H1 (cell line): Measurements from ENCODE around the gene ELFN2. TPM values are rescaled to one million over a fixed set of nuclear protein-coding genes. Genes with fewer than 3 reads are reported as not detected.

Source experiments
- CTCF ChIA-PET: fragments of 300-600 bp; sonication (Branson Sonifier 250); formaldehyde crosslinking; loops from one replicate; lab custom pipeline; 2021; ENCODE audit not compliant: partially characterized antibody; lab: Charles Lee
- POLR2A ChIA-PET: fragments of 300-600 bp; sonication (Branson Sonifier 250); formaldehyde crosslinking; loops from one replicate; lab custom pipeline; 2021; ENCODE audit warnings: inconsistent platforms; ENCODE audit not compliant: partially characterized antibody; lab: Charles Lee
- DNase-seq, 2 experiments: peaks; one replicate each; pipeline versions ENCODE4 v3.0.0 to v3.0.0-alpha.2; 2010 to 2022; ENCODE audit warnings: low spot score in 2 of 2, low read depth in 1 of 2, mixed read lengths in 1 of 2
- FAIRE-seq: peaks from 2 replicates; lab custom pipeline; 2011; peaks lifted over from hg19 to GRCh38; lab: Jason Lieb, UNC
- H2AFZ ChIP-seq: 2 replicates; pipeline ENCODE4 v1.8.1; 2012; ENCODE audit warnings: low read length, inconsistent platforms
- H2AK5ac ChIP-seq: 2 replicates; pipeline ENCODE4 v1.6.1; 2013; ENCODE audit warnings: low read depth, low read length
- H2BK120ac ChIP-seq: replicated peaks from 2 replicates; pipeline ENCODE3; 2013; ENCODE audit warnings: low read depth, low read length, inconsistent platforms
- H2BK12ac ChIP-seq: 2 replicates; pipeline ENCODE4 v1.6.1; 2013; ENCODE audit warnings: low read depth, low read length
- H2BK15ac ChIP-seq: 2 replicates; pipeline ENCODE4 v1.6.1; 2013; ENCODE audit warnings: low read length
- H2BK20ac ChIP-seq: 2 replicates; pipeline ENCODE4 v1.6.1; 2013; ENCODE audit warnings: low read length
- H2BK5ac ChIP-seq: 2 replicates; pipeline ENCODE4 v1.6.1; 2013; ENCODE audit warnings: low read depth, low read length
- H3K14ac ChIP-seq: 2 replicates; pipeline ENCODE4 v1.6.1; 2013; ENCODE audit warnings: inconsistent platforms; ENCODE audit not compliant: insufficient read length
- H3K18ac ChIP-seq: 2 replicates; pipeline ENCODE4 v1.6.1; 2013; ENCODE audit warnings: low read length; ENCODE audit errors: extremely low read depth
- H3K23ac ChIP-seq: 2 replicates; pipeline ENCODE4 v1.6.1; 2013; ENCODE audit warnings: inconsistent platforms; ENCODE audit not compliant: insufficient read length
- H3K23me2 ChIP-seq: 2 replicates; pipeline ENCODE4 v1.6.1; 2013; ENCODE audit warnings: low read depth, low read length
- H3K27ac ChIP-seq: 2 replicates; pipeline ENCODE4 v1.6.1; 2011; ENCODE audit warnings: low read depth, low read length, inconsistent platforms
- H3K27me3 ChIP-seq, 4 experiments: replicated peaks in 1 of 4; 1 replicate in 1 of 4; 2 replicates in 3 of 4; pipeline versions ENCODE4 v1.6.1 to v1.8.1; 2011 to 2013; ENCODE audit warnings: low read length in 3 of 4, mild to moderate bottlenecking in 3 of 4, inconsistent platforms in 2 of 4, mixed read lengths in 2 of 4, moderate library complexity in 1 of 4; ENCODE audit not compliant: control insufficient read depth in 3 of 4, insufficient read depth in 3 of 4; ENCODE audit errors: extremely low read depth in 1 of 4
- H3K36me3 ChIP-seq, 4 experiments: 2 replicates each; pipeline versions ENCODE4 v1.6.1 to v1.8.1; 2011 to 2013; ENCODE audit warnings: mild to moderate bottlenecking in 4 of 4, low read length in 3 of 4, moderate library complexity in 2 of 4, control low read depth in 1 of 4, inconsistent platforms in 1 of 4; ENCODE audit not compliant: insufficient read depth in 4 of 4, control insufficient read depth in 2 of 4
- H3K4ac ChIP-seq: replicated peaks from 2 replicates; pipeline ENCODE3; 2013; ENCODE audit warnings: low read length, low read depth, mixed read lengths, inconsistent platforms; ENCODE audit not compliant: insufficient read length
- H3K4me1 ChIP-seq, 4 experiments: replicated peaks in 1 of 4; 1 replicate in 1 of 4; 2 replicates in 3 of 4; pipeline versions ENCODE4 v1.6.1 to v1.8.1; 2011 to 2013; ENCODE audit warnings: low read length in 3 of 4, inconsistent platforms in 2 of 4, mixed read lengths in 1 of 4; ENCODE audit not compliant: insufficient read depth in 4 of 4, control insufficient read depth in 3 of 4
- H3K4me2 ChIP-seq, 2 experiments: 2 replicates each; pipeline versions ENCODE4 v1.6.1 to v1.8.1; 2011 to 2013; ENCODE audit warnings: low read depth in 2 of 2, low read length in 2 of 2, control low read depth in 1 of 2, inconsistent platforms in 1 of 2, mild to moderate bottlenecking in 1 of 2; ENCODE audit not compliant: insufficient read depth in 1 of 2
- H3K4me3 ChIP-seq, 4 experiments: fragments of 200-600, 300-600 bp in 1 of 4; sonication (generic), shearing (Covaris generic), sonication (Bioruptor Twin) in 1 of 4; 2 replicates each; pipeline versions ENCODE4 v1.5.1 to v1.8.1; 2011 to 2016; ENCODE audit warnings: low read length in 4 of 4, low read depth in 3 of 4, control low read depth in 2 of 4, inconsistent platforms in 2 of 4, mild to moderate bottlenecking in 2 of 4, mixed read lengths in 1 of 4, moderate library complexity in 1 of 4; ENCODE audit not compliant: insufficient read depth in 2 of 4; ENCODE audit errors: extremely low read depth in 1 of 4
- H3K56ac ChIP-seq: replicated peaks from 2 replicates; pipeline ENCODE3; 2013; ENCODE audit warnings: low read depth, mild to moderate bottlenecking, mixed read lengths, low read length, inconsistent platforms; ENCODE audit not compliant: insufficient read length
- H3K79me1 ChIP-seq: 2 replicates; pipeline ENCODE4 v1.6.1; 2013; ENCODE audit warnings: low read depth, low read length, control low read depth
- H3K79me2 ChIP-seq, 2 experiments: 2 replicates each; pipeline versions ENCODE4 v1.6.1 to v1.8.1; 2012 to 2013; ENCODE audit warnings: low read length in 2 of 2, mild to moderate bottlenecking in 2 of 2, inconsistent platforms in 1 of 2; ENCODE audit not compliant: insufficient read depth in 2 of 2, control insufficient read depth in 1 of 2
- H3K9ac ChIP-seq, 4 experiments: replicated peaks in 1 of 4; 1 replicate in 1 of 4; 2 replicates in 3 of 4; pipeline versions ENCODE4 v1.6.1 to v1.8.1; 2011 to 2013; ENCODE audit warnings: low read depth in 3 of 4, low read length in 3 of 4, control low read depth in 2 of 4, mild to moderate bottlenecking in 2 of 4, moderate library complexity in 2 of 4, inconsistent platforms in 1 of 4; ENCODE audit errors: extremely low read depth in 1 of 4
- H3K9me3 ChIP-seq, 2 experiments: 2 replicates each; pipeline versions ENCODE4 v1.6.1 to v1.8.1; 2012 to 2013; ENCODE audit warnings: mild to moderate bottlenecking in 2 of 2, moderate library complexity in 2 of 2, control low read depth in 1 of 2, inconsistent platforms in 1 of 2, low read depth in 1 of 2, low read length in 1 of 2, mixed read lengths in 1 of 2; ENCODE audit not compliant: insufficient read depth in 2 of 2
- H4K20me1 ChIP-seq, 2 experiments: replicated peaks in 1 of 2; 2 replicates each; pipeline versions ENCODE3 to v1.8.1; 2011 to 2013; ENCODE audit warnings: inconsistent platforms in 2 of 2, low read length in 2 of 2, mild to moderate bottlenecking in 1 of 2; ENCODE audit not compliant: insufficient read depth in 2 of 2, control insufficient read depth in 1 of 2
- H4K5ac ChIP-seq: 2 replicates; pipeline ENCODE4 v1.6.1; 2013; ENCODE audit warnings: low read length, low read depth, mixed read lengths, inconsistent platforms; ENCODE audit not compliant: insufficient read length
- H4K8ac ChIP-seq: 2 replicates; pipeline ENCODE4 v1.8.0; 2013; ENCODE audit warnings: mild to moderate bottlenecking, moderate library complexity, low read length, inconsistent platforms; ENCODE audit not compliant: insufficient read depth; ENCODE audit errors: extremely low read depth
- H4K91ac ChIP-seq: replicated peaks from 2 replicates; pipeline ENCODE3; 2013; ENCODE audit warnings: low read length, mixed read lengths, inconsistent platforms; ENCODE audit not compliant: insufficient read length
- JUN ChIP-seq: IDR thresholded peaks from 2 replicates; pipeline ENCODE4 v1.6.1; 2011; ENCODE audit warnings: low read depth, mild to moderate bottlenecking, improper control_type of control experiment, low read length
- SUZ12 ChIP-seq: fragments of 200-600 bp; sonication (generic); IDR thresholded peaks from 2 replicates; pipeline ENCODE4 v1.6.1; 2012; ENCODE audit warnings: mild to moderate bottlenecking, inconsistent platforms, low read length, moderate library complexity, mixed read lengths
- WGBS, 2 experiments: shearing (Covaris generic) in 1 of 2; methylation state at CpG; one replicate each; pipeline versions ENCODE4 v1.1.6 to v1.1.7; 2013 to 2015; ENCODE audit warnings: low lambda C conversion rate in 2 of 2, mixed read lengths in 2 of 2, inconsistent platforms in 1 of 2, low coverage in 1 of 2, missing lambda C conversion rate in 1 of 2; ENCODE audit not compliant: insufficient replicate concordance in 2 of 2, insufficient coverage in 1 of 2, insufficient read length in 1 of 2; ENCODE audit errors: extremely low coverage in 1 of 2, missing lambda C conversion rate in 1 of 2; 5-methylcytosine and 5-hydroxymethylcytosine counted together
- polyA plus RNA-seq, 7 experiments: library from polyadenylated mRNA; depleted of rRNA in 3 of 7; stranded (reverse) in 5 of 7; unstranded in 2 of 7; fragments of >200 nt in 5 of 7; fragments of 200-250 nt in 2 of 7; gene quantifications; 1 replicate in 5 of 7; 2 replicates in 1 of 7; 4 replicates in 1 of 7; pipeline versions ENCODE4 v1.2.1 to v1.2.3, GENCODE V29; 2011 to 2013; ENCODE audit warnings: missing spikeins in 2 of 7, mixed read lengths in 2 of 7
- total RNA-seq: library from RNA; stranded (reverse); fragmentation: NEBNext Ultra II Directional; extraction: Animal tissue kit (Norgen Biotek cat#: 25700); gene quantifications from 2 replicates; pipeline ENCODE4 v1.2.1, GENCODE V29; 2021

Gene ELFN2
- total and polyA plus RNA-seq, 2 of the 8 experiments (the other 6 are each of a cell fraction or from before 2014, with no cell fraction given): 0.63 to 0.88 TPM

- Histone ChIP-seq H3K14ac (no peak overlapping the region), H3K4me3 (no peak overlapping the region), H2BK15ac (no peak overlapping the region), H2BK5ac (0 out of 2 replicates have a peak overlapping the region, but pooled peaks have one; percentile 52), H3K4me1 (peaks cover 0 to 4% (median 1%) of the 10 kb centered on the region in 4 experiments; a peak in 4 of 7 replicates), H3K36me3 (no peaks in the 10 kb centered on the region), H3K18ac (no peak overlapping the region; the same call in 1 of the 2 replicates)
- no peak for DNase-seq
- POLR2A ChIA-PET: no interaction called here
- TF ChIP-seq SUZ12 (no peak), JUN (no peak)
- TF ChIP-seq, all 59 proteins: peak for 0
- Histone ChIP-seq H3K9me3 (no peaks in the 10 kb centered on the region), H3K27me3 (no peaks in the 10 kb centered on the region; a peak in 1 of 7 replicates), H3K4me2 (no peak overlapping the region), H4K5ac (no peak overlapping the region), H4K20me1 (no peaks in the 10 kb centered on the region), H4K91ac (no peak overlapping the region), H2BK120ac (no peak overlapping the region), H3K56ac (no peak overlapping the region), H2AFZ (no peak overlapping the region), H3K79me1 (no peaks in the 10 kb centered on the region), H3K23me2 (no peaks in the 10 kb centered on the region), H2BK12ac (0 out of 2 replicates have a peak overlapping the region, but pooled peaks have one; percentile 17), H2BK20ac (no peak overlapping the region), H3K27ac (no peak overlapping the region), H3K79me2 (no peaks in the 10 kb centered on the region), H2AK5ac (no peak overlapping the region), H3K9ac (no peak overlapping the region; a peak in 1 of 7 replicates), H3K23ac (no peak overlapping the region), H3K4ac (no peak overlapping the region), H4K8ac (no peak overlapping the region)
- WGBS, 2 experiments: 94% methylated on average over 21 of the region's 35 CpGs; no CpG with 5 or more reads in 1 of the 2 experiments
- FAIRE-seq: no peak
- CTCF ChIA-PET: interaction anchor here (1.1 to 1.9 kb wide), 5 partner anchors 12 to 116 kb away, joined by 3 to 7 read pairs (median 3); no protein-coding TSS in a partner anchor
Measured at GRCh38 chr22:37374571-37374970, 52.7 kb downstream of the ELFN2 start.
